ENCODE results near the gene LEFTY2.
"Not testable (repeated sequence)": the region's sequence is repeated elsewhere in the genome, so short reads cannot be mapped to it uniquely, and the experiment has no call there.

GRCh38 chr1:225929462-225929861, 11.6 kb downstream of the LEFTY2 start:
- TF ChIP-seq ZFX (CRISPR knock-in tag; IDR thresholded peaks at IDR 0.05); CBX5 (IDR thresholded peaks at IDR 0.05; ENCODE audit: borderline replicate concordance, low read depth); CTCF (IDR thresholded peaks at IDR 0.05 in 2 of 3, conservative IDR thresholded peaks at IDR 0.05 in 1 of 3; ENCODE audit: insufficient read depth in 2 of 3, low read depth in 1 of 3, low read length in 3 of 3); JUND (IDR thresholded peaks at IDR 0.05; ENCODE audit: borderline replicate concordance, low read depth, low read length); JUND (tag; IDR thresholded peaks at IDR 0.05; ENCODE audit: borderline replicate concordance, low read depth, low read length): not testable (repeated sequence)
